Measurements from ENCODE around the gene DLK2.
"Not testable (repeated sequence)": the region's sequence is repeated elsewhere in the genome, so short reads cannot be mapped to it uniquely, and the experiment has no call there.

Gene DLK2

GRCh38 chr6:43455531-43456428 lies at the start of gene DLK2:
Gene DLK2 (minus strand): TSS chr6:43455548. CDS start chr6:43454825, 723 bp downstream.
- TF ChIP-seq, protein P1, sequence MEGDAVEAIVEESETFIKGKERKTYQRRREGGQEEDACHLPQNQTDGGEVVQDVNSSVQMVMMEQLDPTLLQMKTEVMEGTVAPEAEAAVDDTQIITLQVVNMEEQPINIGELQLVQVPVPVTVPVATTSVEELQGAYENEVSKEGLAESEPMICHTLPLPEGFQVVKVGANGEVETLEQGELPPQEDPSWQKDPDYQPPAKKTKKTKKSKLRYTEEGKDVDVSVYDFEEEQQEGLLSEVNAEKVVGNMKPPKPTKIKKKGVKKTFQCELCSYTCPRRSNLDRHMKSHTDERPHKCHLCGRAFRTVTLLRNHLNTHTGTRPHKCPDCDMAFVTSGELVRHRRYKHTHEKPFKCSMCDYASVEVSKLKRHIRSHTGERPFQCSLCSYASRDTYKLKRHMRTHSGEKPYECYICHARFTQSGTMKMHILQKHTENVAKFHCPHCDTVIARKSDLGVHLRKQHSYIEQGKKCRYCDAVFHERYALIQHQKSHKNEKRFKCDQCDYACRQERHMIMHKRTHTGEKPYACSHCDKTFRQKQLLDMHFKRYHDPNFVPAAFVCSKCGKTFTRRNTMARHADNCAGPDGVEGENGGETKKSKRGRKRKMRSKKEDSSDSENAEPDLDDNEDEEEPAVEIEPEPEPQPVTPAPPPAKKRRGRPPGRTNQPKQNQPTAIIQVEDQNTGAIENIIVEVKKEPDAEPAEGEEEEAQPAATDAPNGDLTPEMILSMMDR (IDR thresholded peaks at IDR 0.05; ENCODE audit: control insufficient read depth, extremely low read depth, insufficient read depth) = no peak
- DNase-seq (ENCODE audit: low read depth) = no peak
- peak within 1 kb of the TSS; percentile 35 for H3K4me3 ChIP-seq (ENCODE audit: low read depth, low read length)

- no peak overlapping the region for H3K4me3 ChIP-seq (ENCODE audit: low read depth, low read length)
- DNase-seq (ENCODE audit: low read depth) = no peak
- TF ChIP-seq, protein P1 (IDR thresholded peaks at IDR 0.05; ENCODE audit: control insufficient read depth, extremely low read depth, insufficient read depth) = no peak
Measured at GRCh38 chr6:43503443-43503842, 48.1 kb upstream of the DLK2 start.

DNA sequence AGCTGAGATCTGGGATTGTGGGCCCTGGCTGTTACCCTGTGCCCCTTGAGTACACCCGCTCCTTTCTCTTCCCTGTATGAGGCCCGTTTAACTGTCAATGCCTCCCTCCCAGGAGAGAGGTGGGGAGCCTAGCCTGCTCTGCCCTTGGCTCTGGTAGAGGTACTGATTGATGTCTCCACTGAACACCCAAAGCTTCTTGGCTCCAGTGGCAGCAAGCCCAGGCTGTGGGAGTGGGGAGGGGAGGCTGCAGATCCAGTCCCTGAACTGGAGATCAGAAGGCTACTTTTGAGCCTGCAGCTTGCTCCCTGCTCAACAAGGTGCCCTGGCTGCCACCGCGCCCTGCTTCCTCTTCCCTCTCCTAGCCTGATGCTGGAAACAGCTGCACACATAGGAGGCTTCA lies 47.3 kb upstream of the DLK2 start:
- DNase-seq (ENCODE audit: low read depth) = no peak

GRCh38 chr6:43500921-43501320 lies 45.6 kb upstream of the DLK2 start:
- TF ChIP-seq, protein P1 (IDR thresholded peaks at IDR 0.05; ENCODE audit: control insufficient read depth, extremely low read depth, insufficient read depth) = no peak
- DNase-seq (ENCODE audit: low read depth) = no peak
- H3K4me3 ChIP-seq (ENCODE audit: low read depth, low read length) = no peak overlapping the region

More for the DNA sequence above, 47.3 kb upstream of the DLK2 start:
- TF ChIP-seq, protein P1 (IDR thresholded peaks at IDR 0.05; ENCODE audit: control insufficient read depth, extremely low read depth, insufficient read depth) = no peak
- no peak overlapping the region for H3K4me3 ChIP-seq (ENCODE audit: low read depth, low read length)

- TF ChIP-seq, protein P1 (IDR thresholded peaks at IDR 0.05; ENCODE audit: control insufficient read depth, extremely low read depth, insufficient read depth) = no peak
- no peak overlapping the region for H3K4me3 ChIP-seq (ENCODE audit: low read depth, low read length)
- no peak for DNase-seq (ENCODE audit: low read depth)
Measured at GRCh38 chr6:43499028-43499815, 43.9 kb upstream of the DLK2 start.

- H3K4me3 ChIP-seq (ENCODE audit: low read depth, low read length); DNase-seq (ENCODE audit: low read depth): not testable (repeated sequence)
Measured at GRCh38 chr6:43498291-43498690, 42.9 kb upstream of the DLK2 start.

- TF ChIP-seq, protein P1 (IDR thresholded peaks at IDR 0.05; ENCODE audit: control insufficient read depth, extremely low read depth, insufficient read depth) = no peak
- no peak for DNase-seq (ENCODE audit: low read depth)
- no peak overlapping the region for H3K4me3 ChIP-seq (ENCODE audit: low read depth, low read length)
Measured at GRCh38 chr6:43497689-43498088, 42.3 kb upstream of the DLK2 start.
